GM23248 (cell line): ENCODE data around the gene PLA2G4E. TPM values are rescaled to one million over a fixed set of nuclear protein-coding genes. Genes with fewer than 3 reads are reported as not detected.

Experiments
- DNase-seq: peaks from one replicate; pipeline ENCODE4 v3.0.0-alpha.2; 2015
- H2AFZ ChIP-seq: fragments of 200-600 bp; sonication (generic); 2 replicates; pipeline ENCODE4 v1.6.1; 2016; ENCODE audit warnings: antibody characterized with exemption
- H3F3A ChIP-seq: fragments of 200-600 bp; sonication (generic); 2 replicates; pipeline ENCODE4 v1.6.1; 2016; ENCODE audit warnings: mild to moderate bottlenecking, antibody characterized with exemption, mixed run types; ENCODE audit not compliant: insufficient read depth
- H3K27ac ChIP-seq: fragments of 200-600 bp; sonication (generic); 2 replicates; pipeline ENCODE4 v1.5.1; 2016; ENCODE audit warnings: mild to moderate bottlenecking
- H3K27me3 ChIP-seq: fragments of 200-600 bp; sonication (generic); replicated peaks from 2 replicates; pipeline ENCODE4 v1.6.1; 2016; ENCODE audit warnings: mild to moderate bottlenecking; ENCODE audit not compliant: insufficient read depth
- H3K36me3 ChIP-seq: fragments of 200-600 bp; sonication (generic); 2 replicates; pipeline ENCODE4 v1.6.1; 2016; ENCODE audit warnings: low read depth, mild to moderate bottlenecking
- H3K4me1 ChIP-seq: fragments of 200-600 bp; sonication (generic); 2 replicates; pipeline ENCODE4 v1.6.1; 2016; ENCODE audit warnings: mild to moderate bottlenecking; ENCODE audit not compliant: insufficient read depth
- H3K4me2 ChIP-seq: fragments of 200-600 bp; sonication (generic); one replicate; pipeline ENCODE4 v1.6.1; 2016; ENCODE audit warnings: mild to moderate bottlenecking; ENCODE audit not compliant: unreplicated experiment
- H3K4me3 ChIP-seq: fragments of 200-600 bp; sonication (generic); 2 replicates; pipeline ENCODE4 v1.5.1; 2016; ENCODE audit warnings: mild to moderate bottlenecking
- H3K79me2 ChIP-seq: fragments of 200-600 bp; sonication (generic); 2 replicates; pipeline ENCODE4 v1.6.1; 2016; ENCODE audit warnings: mild to moderate bottlenecking; ENCODE audit not compliant: insufficient read depth
- H3K9ac ChIP-seq: fragments of 200-600 bp; sonication (generic); 2 replicates; pipeline ENCODE4 v1.6.1; 2016; ENCODE audit warnings: mild to moderate bottlenecking
- H3K9me2 ChIP-seq: fragments of 200-600 bp; sonication (generic); 2 replicates; pipeline ENCODE4 v1.6.1; 2016; ENCODE audit warnings: mixed run types, mild to moderate bottlenecking, moderate library complexity; ENCODE audit not compliant: insufficient read depth
- H3K9me3 ChIP-seq: fragments of 200-600 bp; sonication (generic); one replicate; pipeline ENCODE4 v1.6.1; 2017; ENCODE audit warnings: low read depth
- H4K20me1 ChIP-seq: fragments of 200-600 bp; sonication (generic); 2 replicates; pipeline ENCODE4 v1.6.0; 2016; ENCODE audit not compliant: insufficient read depth
- EZH2 ChIP-seq: fragments of 200-600 bp; sonication (generic); IDR thresholded peaks from 2 replicates; pipeline ENCODE4 v1.6.1; 2018; ENCODE audit warnings: antibody characterized with exemption, mild to moderate bottlenecking; ENCODE audit not compliant: insufficient read depth, poor library complexity, severe bottlenecking
- EZH2phosphoT487 ChIP-seq: fragments of 200-600 bp; sonication (generic); IDR thresholded peaks from 2 replicates; pipeline ENCODE4 v1.6.1; 2018; ENCODE audit warnings: antibody characterized with exemption, moderate library complexity, mild to moderate bottlenecking, low read depth; ENCODE audit not compliant: insufficient read depth
- WGBS, 2 experiments: methylation state at CpG; one replicate each; pipeline ENCODE4 v1.1.6; 2015 to 2017; ENCODE audit warnings: low lambda C conversion rate in 2 of 2, low coverage in 1 of 2; ENCODE audit errors: missing lambda C conversion rate in 2 of 2; 5-methylcytosine and 5-hydroxymethylcytosine counted together
- in situ Hi-C: fragments of 300-500 bp; cut with MboI; formaldehyde crosslinking; loops from 2 replicates; pipeline ENCODE4 v1.15.0; 2020
- polyA plus RNA-seq: library from polyadenylated mRNA; unstranded; fragments of >200 nt; fragmentation: Nextera tagmentation; extraction: Ambion mirVana; gene quantifications from 2 replicates; pipeline ENCODE4 v1.2.1, GENCODE V29; 2016
- total RNA-seq: library from RNA; depleted of rRNA; stranded (reverse); fragments of >200 nt; shearing (Covaris generic); gene quantifications from 2 replicates; pipeline ENCODE4 v1.2.3, GENCODE V29; 2014; rRNA removed

The PLA2G4E gene, protein sequence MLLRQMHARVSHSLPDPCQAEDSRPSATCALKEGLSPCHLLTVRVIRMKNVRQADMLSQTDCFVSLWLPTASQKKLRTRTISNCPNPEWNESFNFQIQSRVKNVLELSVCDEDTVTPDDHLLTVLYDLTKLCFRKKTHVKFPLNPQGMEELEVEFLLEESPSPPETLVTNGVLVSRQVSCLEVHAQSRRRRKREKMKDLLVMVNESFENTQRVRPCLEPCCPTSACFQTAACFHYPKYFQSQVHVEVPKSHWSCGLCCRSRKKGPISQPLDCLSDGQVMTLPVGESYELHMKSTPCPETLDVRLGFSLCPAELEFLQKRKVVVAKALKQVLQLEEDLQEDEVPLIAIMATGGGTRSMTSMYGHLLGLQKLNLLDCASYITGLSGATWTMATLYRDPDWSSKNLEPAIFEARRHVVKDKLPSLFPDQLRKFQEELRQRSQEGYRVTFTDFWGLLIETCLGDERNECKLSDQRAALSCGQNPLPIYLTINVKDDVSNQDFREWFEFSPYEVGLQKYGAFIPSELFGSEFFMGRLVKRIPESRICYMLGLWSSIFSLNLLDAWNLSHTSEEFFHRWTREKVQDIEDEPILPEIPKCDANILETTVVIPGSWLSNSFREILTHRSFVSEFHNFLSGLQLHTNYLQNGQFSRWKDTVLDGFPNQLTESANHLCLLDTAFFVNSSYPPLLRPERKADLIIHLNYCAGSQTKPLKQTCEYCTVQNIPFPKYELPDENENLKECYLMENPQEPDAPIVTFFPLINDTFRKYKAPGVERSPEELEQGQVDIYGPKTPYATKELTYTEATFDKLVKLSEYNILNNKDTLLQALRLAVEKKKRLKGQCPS
- total RNA-seq (not detected in 2 replicates), polyA plus RNA-seq (not detected in 2 replicates)

DNA sequence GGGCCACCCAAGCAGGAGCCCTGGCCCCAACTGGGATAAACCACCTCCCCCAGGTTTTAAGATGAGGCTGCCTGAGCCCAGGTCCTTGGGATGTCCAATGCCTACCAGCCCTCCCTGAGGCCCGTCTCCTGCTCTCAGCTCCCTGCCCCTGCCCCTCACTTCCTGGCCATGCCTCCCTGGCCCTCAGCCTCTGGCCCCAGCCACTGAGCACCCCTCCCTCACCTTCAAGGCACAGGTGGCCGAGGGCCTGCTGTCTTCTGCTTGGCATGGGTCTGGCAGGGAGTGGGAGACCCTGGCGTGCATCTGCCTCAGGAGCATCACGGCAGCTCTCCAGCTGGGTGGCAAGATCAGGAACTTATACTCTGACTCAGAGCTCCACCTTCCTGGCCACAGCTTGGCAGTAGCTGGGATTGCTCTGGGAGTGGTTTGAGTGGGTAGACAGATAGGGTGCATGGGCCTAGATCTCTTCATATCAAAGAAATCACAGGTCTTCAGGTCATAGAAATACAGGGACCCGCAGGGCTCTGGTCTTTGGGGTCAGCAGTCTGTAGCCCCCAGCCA lies at the start of gene PLA2G4E:
PLA2G4E (minus strand) TSS at position 330 of the 561 bp plus-strand sequence; CDS start at position 318, 12 bp downstream.
- H3K27ac ChIP-seq: no peak within 1 kb of the TSS
- peaks cover 35% of the 10 kb centered on the region for H3K27me3 ChIP-seq
- no peak within 1 kb of the TSS for H2AFZ ChIP-seq
- H3K9me3 ChIP-seq: no peaks in the 10 kb centered on the region
- H3K79me2 ChIP-seq: no peaks in the 10 kb centered on the region
- 51 to 63% methylated on average over 5 of the region's 5 CpGs for WGBS, 2 experiments
- no peaks in the 10 kb centered on the region for H3K9me2 ChIP-seq
- in situ Hi-C loops: no loop called here
- H3F3A ChIP-seq: no peaks in the 10 kb centered on the region
- H3K4me3 ChIP-seq: no peak within 1 kb of the TSS
- DNase-seq: peak; percentile 25
- H4K20me1 ChIP-seq: no peaks in the 10 kb centered on the region
- H3K36me3 ChIP-seq: no peaks in the 10 kb centered on the region
- no peaks in the 10 kb centered on the region for H3K4me1 ChIP-seq
- H3K9ac ChIP-seq: no peak within 1 kb of the TSS
- no peak within 1 kb of the TSS for H3K4me2 ChIP-seq
- TF ChIP-seq EZH2 (no peak), EZH2phosphoT487 (no peak)

DNA sequence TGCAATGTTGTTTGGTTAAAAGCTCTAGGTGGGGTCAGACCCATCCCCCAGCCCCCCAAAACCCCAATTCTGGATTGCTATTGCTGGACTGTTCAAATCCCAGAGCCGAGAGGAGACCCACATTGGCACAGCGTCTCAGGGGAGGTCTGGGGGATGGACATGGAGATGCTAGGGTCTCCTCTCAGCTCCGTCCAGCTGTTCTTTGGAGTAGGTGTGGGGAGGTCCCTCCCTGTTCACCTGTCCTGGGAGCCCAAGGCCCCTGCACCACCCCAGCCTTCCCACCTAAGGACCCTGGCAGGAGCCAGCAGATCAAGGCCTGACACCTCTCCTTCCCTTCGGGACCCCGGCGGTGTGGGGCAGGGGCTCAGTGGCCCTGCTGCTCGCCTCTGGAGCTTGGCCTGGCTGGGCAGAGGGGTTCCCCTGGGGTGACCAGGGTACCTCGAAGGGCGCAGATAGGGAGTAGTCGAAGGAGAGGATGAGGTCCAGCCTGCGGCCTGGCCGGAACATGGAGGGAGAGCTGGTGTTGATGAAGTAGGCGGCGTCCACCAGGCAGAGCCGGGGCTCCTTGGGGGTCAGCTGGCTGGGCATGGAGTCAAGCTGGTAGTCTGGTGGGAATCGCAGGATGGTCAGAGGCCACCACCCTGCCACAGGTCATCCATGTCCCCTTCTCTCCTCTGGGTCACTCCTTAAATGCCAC lies 49.6 kb upstream of the PLA2G4E start:
- no peaks in the 10 kb centered on the region for H3K4me1 ChIP-seq
- TF ChIP-seq EZH2phosphoT487 (no peak), EZH2 (no peak)
- WGBS, 2 experiments: 75% methylated on average over 16 of the region's 16 CpGs
- H3K9me3 ChIP-seq: no peaks in the 10 kb centered on the region
- H3K27ac ChIP-seq: no peak overlapping the region
- H3K36me3 ChIP-seq: no peaks in the 10 kb centered on the region
- no peaks in the 10 kb centered on the region for H3K79me2 ChIP-seq
- DNase-seq: no peak
- no peak overlapping the region for H3K4me2 ChIP-seq
- H3K27me3 ChIP-seq: peaks cover 22% of the 10 kb centered on the region; the same call in 1 of the 2 replicates
- H3K4me3 ChIP-seq: no peak overlapping the region
- H2AFZ ChIP-seq: no peak overlapping the region
- no peak overlapping the region for H3K9ac ChIP-seq
- H4K20me1 ChIP-seq: no peaks in the 10 kb centered on the region
- H3K9me2 ChIP-seq: no peaks in the 10 kb centered on the region
- no peaks in the 10 kb centered on the region for H3F3A ChIP-seq
- in situ Hi-C loops: no loop called here

DNA sequence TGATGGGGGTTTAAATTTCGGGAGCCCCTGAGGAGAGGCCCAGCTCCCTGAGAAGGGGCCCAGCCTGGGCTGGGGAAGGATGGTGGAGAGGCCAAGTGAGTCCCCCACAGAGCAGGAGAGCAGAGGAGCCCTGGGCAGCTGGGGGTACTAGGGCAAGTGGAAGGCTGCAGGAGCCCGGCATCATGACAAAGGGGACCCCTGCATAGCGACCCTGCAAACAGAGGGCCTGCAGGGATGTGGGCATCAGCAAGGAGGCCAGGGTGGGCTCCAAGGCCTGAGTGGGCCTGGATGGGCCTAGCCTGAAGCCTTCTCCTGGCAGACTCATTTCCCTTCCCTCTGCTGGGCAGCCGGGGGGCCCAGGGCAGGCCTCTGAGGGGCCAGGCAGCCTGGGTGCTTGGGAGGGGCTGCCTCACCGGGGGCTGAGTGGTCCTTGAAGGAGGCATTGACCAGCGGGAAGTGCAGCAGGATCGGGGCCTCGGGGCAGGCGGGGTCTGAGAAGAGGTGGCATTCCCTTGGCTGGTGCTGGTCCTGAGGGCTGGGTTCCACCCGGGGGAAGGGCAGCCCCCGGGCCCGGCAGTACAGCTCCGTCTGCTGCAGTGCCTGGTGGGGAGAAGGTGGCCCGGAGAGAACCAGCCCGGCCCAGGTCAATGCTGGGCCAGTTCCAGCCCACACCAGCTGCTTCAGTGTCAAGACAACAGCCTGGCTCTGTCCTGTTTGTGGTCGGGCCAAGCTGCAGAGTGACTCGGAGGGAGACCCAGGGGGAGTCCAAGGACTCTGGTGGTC lies 48.8 kb upstream of the PLA2G4E start:
- Histone ChIP-seq H3K79me2 (no peaks in the 10 kb centered on the region), H3K27ac (no peak overlapping the region), H3K4me2 (no peak overlapping the region), H3F3A (no peaks in the 10 kb centered on the region), H4K20me1 (no peaks in the 10 kb centered on the region), H3K4me1 (no peaks in the 10 kb centered on the region), H2AFZ (no peak overlapping the region), H3K9me3 (no peaks in the 10 kb centered on the region), H3K36me3 (no peaks in the 10 kb centered on the region), H3K9ac (no peak overlapping the region), H3K4me3 (no peak overlapping the region), H3K27me3 (peaks cover 29% of the 10 kb centered on the region; the same call in 1 of the 2 replicates), H3K9me2 (no peaks in the 10 kb centered on the region)
- DNase-seq: no peak
- TF ChIP-seq EZH2 (no peak), EZH2phosphoT487 (no peak)
- WGBS, 2 experiments: 57 to 65% methylated on average over 17 of the region's 17 CpGs
- in situ Hi-C loops: no loop called here
